Measurements from ENCODE around the gene UBE2I.
A peak's percentile ranks its signal among the peaks of the same experiment; 100 is the strongest.

The UBE2I gene

DNA sequence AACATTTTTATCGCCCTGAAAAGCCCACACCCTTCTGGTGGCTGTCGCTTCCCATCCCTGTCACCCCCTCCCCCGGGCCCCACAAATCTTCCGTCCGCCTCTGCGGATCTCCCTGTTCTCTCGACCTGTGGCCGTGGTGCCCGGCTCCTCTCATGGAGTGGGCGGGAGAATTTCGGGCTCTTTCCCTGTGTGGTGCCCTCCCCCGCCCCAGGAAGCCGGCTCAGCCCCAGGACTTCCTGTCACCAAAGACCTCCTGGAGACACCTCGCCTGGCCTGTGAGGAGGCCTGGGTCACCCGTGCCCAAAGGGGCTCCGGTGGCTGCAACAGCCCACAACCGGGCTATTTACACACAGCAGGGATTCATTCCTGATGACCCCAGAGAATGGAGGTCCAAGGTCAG lies 26.1 kb upstream of the UBE2I start:
- H3K4me3 ChIP-seq (ENCODE audit: low read depth, low read length): no peak overlapping the region
- H3K36me3 ChIP-seq: no peaks in the 10 kb centered on the region
- H3K9me3 ChIP-seq (ENCODE audit: severe bottlenecking): no peaks in the 10 kb centered on the region
- peak overlapping the region; percentile 21; the same call in 1 of the 2 replicates for H3K27ac ChIP-seq
- TF ChIP-seq, protein P1, sequence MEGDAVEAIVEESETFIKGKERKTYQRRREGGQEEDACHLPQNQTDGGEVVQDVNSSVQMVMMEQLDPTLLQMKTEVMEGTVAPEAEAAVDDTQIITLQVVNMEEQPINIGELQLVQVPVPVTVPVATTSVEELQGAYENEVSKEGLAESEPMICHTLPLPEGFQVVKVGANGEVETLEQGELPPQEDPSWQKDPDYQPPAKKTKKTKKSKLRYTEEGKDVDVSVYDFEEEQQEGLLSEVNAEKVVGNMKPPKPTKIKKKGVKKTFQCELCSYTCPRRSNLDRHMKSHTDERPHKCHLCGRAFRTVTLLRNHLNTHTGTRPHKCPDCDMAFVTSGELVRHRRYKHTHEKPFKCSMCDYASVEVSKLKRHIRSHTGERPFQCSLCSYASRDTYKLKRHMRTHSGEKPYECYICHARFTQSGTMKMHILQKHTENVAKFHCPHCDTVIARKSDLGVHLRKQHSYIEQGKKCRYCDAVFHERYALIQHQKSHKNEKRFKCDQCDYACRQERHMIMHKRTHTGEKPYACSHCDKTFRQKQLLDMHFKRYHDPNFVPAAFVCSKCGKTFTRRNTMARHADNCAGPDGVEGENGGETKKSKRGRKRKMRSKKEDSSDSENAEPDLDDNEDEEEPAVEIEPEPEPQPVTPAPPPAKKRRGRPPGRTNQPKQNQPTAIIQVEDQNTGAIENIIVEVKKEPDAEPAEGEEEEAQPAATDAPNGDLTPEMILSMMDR (IDR thresholded peaks at IDR 0.05; ENCODE audit: low read depth, low read length): no peak
- peak; percentile 40 for DNase-seq
- H3K27me3 ChIP-seq (ENCODE audit: insufficient read depth, low read depth, severe bottlenecking): no peaks in the 10 kb centered on the region

DNA sequence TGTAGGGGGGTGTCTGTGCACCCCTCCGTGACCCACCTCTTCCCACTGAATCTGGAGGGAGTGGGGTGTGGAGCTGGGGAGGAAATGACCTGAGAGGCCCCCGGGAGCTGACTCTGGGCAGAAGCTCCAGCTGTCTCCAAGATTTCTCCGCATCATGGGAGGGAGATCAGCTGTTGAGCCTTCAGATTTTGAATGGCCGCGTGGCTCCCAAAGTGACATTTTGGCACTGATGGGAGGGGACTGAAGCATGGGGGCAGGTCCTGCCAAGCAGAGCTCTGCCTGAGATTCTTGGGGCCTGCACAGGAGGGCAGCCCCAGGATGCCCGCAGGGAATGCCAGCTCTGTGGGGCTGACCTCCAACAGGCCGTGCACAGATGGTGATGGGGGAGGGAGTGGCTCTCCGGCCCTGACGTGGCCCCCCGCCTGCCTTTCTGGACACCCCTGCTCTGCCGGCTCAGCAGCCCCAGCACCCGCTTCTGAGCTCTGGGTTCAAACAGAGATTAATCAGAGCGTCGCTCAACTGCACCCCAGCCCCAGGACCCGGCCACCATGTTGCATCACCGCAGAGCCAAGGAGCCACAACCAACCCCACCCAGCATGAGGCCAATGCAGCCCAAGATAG lies 25.3 kb upstream of the UBE2I start:
- Histone ChIP-seq H3K27ac (peak overlapping the region; percentile 19; the same call in 1 of the 2 replicates), H3K9me3 (ENCODE audit: severe bottlenecking) (no peaks in the 10 kb centered on the region), H3K4me3 (ENCODE audit: low read depth, low read length) (peak overlapping the region; percentile 11; the same call in 1 of the 2 replicates), H3K27me3 (ENCODE audit: insufficient read depth, low read depth, severe bottlenecking) (no peaks in the 10 kb centered on the region), H3K36me3 (no peaks in the 10 kb centered on the region)
- TF ChIP-seq, protein P1 (IDR thresholded peaks at IDR 0.05; ENCODE audit: low read depth, low read length): no peak
- DNase-seq: peak; percentile 61

DNA sequence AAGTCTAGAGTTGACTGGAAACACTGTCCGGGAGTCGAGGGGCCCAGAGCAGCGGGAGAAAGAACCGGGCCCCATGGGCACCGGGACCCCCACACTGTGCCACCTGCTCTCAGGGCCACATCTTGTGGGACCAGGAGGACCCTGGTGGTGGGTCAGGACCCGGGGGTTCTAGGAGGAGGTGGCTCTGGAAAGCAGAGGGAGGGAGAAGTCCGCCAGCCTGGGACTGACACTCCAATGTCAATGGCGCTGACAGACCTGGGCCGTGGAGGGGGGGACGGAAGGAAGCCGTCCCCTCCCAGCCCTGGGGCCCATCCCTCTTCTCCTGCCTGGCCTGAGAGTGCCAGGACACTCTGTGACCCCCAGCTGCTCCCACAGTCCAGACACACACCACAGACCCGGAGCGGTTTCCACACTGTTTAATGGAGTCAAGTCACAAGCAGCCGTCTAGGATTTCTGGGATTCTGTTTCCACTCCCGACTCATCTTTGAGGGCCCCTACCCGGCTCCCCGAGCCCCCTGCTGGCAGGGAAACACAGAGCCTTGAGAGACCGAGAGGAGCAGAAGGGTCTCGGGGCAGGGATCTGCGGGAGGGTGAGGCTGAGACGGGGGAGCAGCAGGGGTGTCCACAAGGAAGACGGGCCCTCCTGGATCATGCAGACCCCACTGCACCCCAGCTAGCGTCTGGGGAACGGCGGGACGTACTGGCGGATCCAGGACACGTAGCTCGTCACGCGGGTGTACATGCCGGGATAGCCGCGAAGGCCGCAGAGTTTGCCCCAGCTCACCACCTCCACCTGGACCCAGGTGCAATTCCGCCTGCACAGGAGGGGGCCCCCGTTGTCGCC lies 23.5 kb upstream of the UBE2I start:
- no peaks in the 10 kb centered on the region for H3K9me3 ChIP-seq (ENCODE audit: severe bottlenecking)
- H3K27ac ChIP-seq: no peak overlapping the region
- no peaks in the 10 kb centered on the region for H3K27me3 ChIP-seq (ENCODE audit: insufficient read depth, low read depth, severe bottlenecking)
- TF ChIP-seq, protein P1 (IDR thresholded peaks at IDR 0.05; ENCODE audit: low read depth, low read length): peak; percentile 47
- H3K36me3 ChIP-seq: no peaks in the 10 kb centered on the region
- peak; percentile 30 for DNase-seq
- no peak overlapping the region for H3K4me3 ChIP-seq (ENCODE audit: low read depth, low read length)

DNA sequence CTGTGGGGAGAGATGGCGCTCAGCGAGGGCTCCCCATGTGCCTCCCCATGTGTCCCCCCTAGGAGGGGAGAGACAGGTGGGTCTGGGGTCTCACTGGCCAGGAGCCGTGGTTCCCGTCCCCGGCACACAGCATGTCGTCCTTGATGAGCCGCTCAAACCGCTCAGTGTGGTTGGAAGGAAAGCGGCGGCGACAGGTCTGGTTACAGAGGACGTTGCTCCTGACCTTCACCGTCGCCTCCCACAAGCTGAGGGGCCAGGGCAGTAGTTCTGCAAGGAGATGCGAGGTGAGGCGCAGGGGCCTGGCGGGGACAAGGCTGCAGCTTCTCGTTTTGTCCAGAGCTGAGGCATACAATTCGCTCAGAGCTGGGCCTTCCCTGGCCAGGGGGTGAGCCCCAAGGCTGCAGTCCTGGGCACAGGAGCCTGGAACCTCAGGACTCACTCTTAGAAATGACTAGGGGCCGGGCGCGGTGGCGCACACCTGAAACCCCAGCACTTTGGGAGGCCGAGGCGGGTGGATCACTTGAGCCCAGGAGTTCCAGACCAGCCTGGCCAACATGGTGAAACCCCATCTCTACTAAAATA lies 22.8 kb upstream of the UBE2I start:
- Histone ChIP-seq H3K36me3 (no peaks in the 10 kb centered on the region), H3K27ac (no peak overlapping the region), H3K9me3 (ENCODE audit: severe bottlenecking) (no peaks in the 10 kb centered on the region), H3K27me3 (ENCODE audit: insufficient read depth, low read depth, severe bottlenecking) (no peaks in the 10 kb centered on the region), H3K4me3 (ENCODE audit: low read depth, low read length) (no peak overlapping the region)
- no peak for DNase-seq
- TF ChIP-seq, protein P1 (IDR thresholded peaks at IDR 0.05; ENCODE audit: low read depth, low read length): no peak

DNA sequence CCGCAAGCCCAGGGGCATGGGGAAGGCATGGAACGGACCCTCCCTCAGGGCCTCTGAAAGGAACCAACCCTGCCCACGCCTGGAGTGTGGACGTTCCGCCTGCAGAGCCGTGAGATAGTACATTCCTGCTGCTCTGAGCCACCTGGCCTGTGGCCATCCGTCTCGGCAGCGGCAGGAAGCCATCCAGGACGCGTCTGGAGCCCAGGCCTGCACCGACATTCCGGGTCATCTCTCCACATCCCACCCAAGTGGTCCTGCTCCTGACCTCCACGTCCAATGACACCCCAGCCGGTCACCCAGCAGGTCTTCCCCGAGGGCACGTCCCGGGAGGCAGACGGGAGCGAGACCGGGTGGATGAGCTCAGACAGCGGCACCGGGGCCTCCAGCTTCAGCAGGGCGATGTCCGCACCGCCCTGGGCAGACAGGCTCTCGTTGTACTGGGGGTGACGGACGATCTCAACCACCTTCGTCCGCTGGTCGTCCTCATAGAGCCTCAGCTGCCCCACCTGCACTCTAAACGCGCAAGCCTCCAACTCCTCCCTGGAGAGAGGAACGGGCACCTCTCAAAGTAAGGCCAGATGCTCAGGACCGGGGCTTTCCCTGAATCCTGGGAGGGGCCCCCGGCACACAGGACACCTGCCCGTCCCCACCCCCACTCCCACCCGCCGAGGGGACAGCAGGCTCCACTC lies 21.3 kb upstream of the UBE2I start:
- Histone ChIP-seq H3K4me3 (ENCODE audit: low read depth, low read length) (no peak overlapping the region), H3K27ac (no peak overlapping the region), H3K27me3 (ENCODE audit: insufficient read depth, low read depth, severe bottlenecking) (no peaks in the 10 kb centered on the region), H3K9me3 (ENCODE audit: severe bottlenecking) (no peaks in the 10 kb centered on the region), H3K36me3 (no peaks in the 10 kb centered on the region)
- no peak for DNase-seq
- TF ChIP-seq, protein P1 (IDR thresholded peaks at IDR 0.05; ENCODE audit: low read depth, low read length): no peak
